Colonic mucosa (tissue), 4 donors: Measurements from ENCODE around the gene ELF3. TPM values are rescaled to one million over a fixed set of nuclear protein-coding genes. Genes with fewer than 3 reads are reported as not detected.
A peak's percentile ranks its signal among the peaks of the same experiment; 100 is the strongest.

Experiments used
- DNase-seq: peaks from one replicate; pipeline ENCODE4 v3.0.0-alpha.2; 2020
- H3K27ac ChIP-seq: fragments of 200-600 bp; one replicate; pipeline ENCODE4 v1.8.0; 2021
- H3K27me3 ChIP-seq: fragments of 200-600 bp; one replicate; pipeline ENCODE4 v1.8.0; 2021
- H3K36me3 ChIP-seq: fragments of 200-600 bp; one replicate; pipeline ENCODE4 v1.8.0; 2021
- H3K4me1 ChIP-seq: fragments of 200-600 bp; one replicate; pipeline ENCODE4 v1.8.0; 2021; ENCODE audit warnings: mild to moderate bottlenecking
- H3K4me3 ChIP-seq: fragments of 200-600 bp; one replicate; pipeline ENCODE4 v1.8.0; 2021
- H3K9ac ChIP-seq, 2 donors: one replicate each; pipeline ENCODE4 v1.7.0; 2013; ENCODE audit warnings: control low read depth in 2 of 2, low read depth in 2 of 2, low read length in 2 of 2
- H3K9me3 ChIP-seq: fragments of 200-600 bp; one replicate; pipeline ENCODE4 v1.8.0; 2021
- intact Hi-C: fragments of 100-400 bp; cut with DNase I; formaldehyde crosslinking; loops from one replicate; pipeline ENCODE4 v1.14.1; 2022
- total RNA-seq, 2 donors: library from RNA; stranded (reverse); fragmentation: NEBNext Ultra II Directional in 1 of 2; extraction: Animal tissue kit (Norgen Biotek cat#: 25700) in 1 of 2; gene quantifications; one replicate each; pipeline ENCODE4 v1.2.1, GENCODE V29; 2021
- TF ChIP-seq, protein P1 (sequence below): fragments of 200-600 bp; IDR thresholded peaks from one replicate; pipeline ENCODE4 v1.8.0; 2022; ENCODE audit warnings: antibody characterized with exemption, mild to moderate bottlenecking
- donor health status: healthy.
- donor health status: DM: no; HTN: no; CAD: no.
- donor health status: DM: no; HTN: no; CAD: no.

The ELF3 gene
- total RNA-seq, 2 donors from 2014 or later = 749 to 1,162 TPM

DNA sequence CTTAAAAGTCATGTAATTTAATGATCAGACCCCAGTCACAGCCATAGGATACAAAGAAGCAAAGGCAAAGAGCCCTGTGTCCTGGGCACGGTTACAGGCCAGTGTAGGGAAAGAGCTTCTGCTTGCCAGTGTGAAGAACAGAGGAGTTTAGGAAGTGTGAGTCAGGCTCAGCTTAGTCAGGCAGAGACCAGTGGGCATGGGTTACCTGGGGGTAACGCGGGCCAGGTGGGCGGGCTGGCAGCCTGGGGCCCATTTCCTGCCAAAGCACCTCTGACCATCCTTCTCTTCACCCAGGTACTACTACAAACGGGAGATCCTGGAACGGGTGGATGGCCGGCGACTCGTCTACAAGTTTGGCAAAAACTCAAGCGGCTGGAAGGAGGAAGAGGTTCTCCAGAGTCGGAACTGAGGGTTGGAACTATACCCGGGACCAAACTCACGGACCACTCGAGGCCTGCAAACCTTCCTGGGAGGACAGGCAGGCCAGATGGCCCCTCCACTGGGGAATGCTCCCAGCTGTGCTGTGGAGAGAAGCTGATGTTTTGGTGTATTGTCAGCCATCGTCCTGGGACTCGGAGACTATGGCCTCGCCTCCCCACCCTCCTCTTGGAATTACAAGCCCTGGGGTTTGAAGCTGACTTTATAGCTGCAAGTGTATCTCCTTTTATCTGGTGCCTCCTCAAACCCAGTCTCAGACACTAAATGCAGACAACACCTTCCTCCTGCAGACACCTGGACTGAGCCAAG is 4.7 kb downstream of the ELF3 start:
- DNase-seq = peak; percentile 44
- TF ChIP-seq, protein P1, sequence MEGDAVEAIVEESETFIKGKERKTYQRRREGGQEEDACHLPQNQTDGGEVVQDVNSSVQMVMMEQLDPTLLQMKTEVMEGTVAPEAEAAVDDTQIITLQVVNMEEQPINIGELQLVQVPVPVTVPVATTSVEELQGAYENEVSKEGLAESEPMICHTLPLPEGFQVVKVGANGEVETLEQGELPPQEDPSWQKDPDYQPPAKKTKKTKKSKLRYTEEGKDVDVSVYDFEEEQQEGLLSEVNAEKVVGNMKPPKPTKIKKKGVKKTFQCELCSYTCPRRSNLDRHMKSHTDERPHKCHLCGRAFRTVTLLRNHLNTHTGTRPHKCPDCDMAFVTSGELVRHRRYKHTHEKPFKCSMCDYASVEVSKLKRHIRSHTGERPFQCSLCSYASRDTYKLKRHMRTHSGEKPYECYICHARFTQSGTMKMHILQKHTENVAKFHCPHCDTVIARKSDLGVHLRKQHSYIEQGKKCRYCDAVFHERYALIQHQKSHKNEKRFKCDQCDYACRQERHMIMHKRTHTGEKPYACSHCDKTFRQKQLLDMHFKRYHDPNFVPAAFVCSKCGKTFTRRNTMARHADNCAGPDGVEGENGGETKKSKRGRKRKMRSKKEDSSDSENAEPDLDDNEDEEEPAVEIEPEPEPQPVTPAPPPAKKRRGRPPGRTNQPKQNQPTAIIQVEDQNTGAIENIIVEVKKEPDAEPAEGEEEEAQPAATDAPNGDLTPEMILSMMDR = no peak
- Histone ChIP-seq H3K27me3 (no peaks in the 10 kb centered on the region), H3K4me3 (peak overlapping the region; percentile 65), H3K9ac (peak overlapping the region; percentile 80 to 98), H3K36me3 (peaks cover 9% of the 10 kb centered on the region), H3K9me3 (no peaks in the 10 kb centered on the region), H3K4me1 (no peaks in the 10 kb centered on the region), H3K27ac (peak overlapping the region; percentile 93)
- intact Hi-C loops = loop anchor here (5.0 kb wide), 1 partner anchor 92 kb away; no protein-coding TSS in a partner anchor

DNA sequence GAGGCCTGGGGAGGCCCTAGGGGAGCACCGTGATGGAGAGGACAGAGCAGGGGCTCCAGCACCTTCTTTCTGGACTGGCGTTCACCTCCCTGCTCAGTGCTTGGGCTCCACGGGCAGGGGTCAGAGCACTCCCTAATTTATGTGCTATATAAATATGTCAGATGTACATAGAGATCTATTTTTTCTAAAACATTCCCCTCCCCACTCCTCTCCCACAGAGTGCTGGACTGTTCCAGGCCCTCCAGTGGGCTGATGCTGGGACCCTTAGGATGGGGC is 5.2 kb downstream of the ELF3 start:
- peaks cover 9% of the 10 kb centered on the region for H3K36me3 ChIP-seq
- peak; percentile 46 for DNase-seq
- peak overlapping the region; percentile 80 to 98 for H3K9ac ChIP-seq
- H3K27me3 ChIP-seq = no peaks in the 10 kb centered on the region
- TF ChIP-seq, protein P1 = no peak
- H3K27ac ChIP-seq = peak overlapping the region; percentile 93
- intact Hi-C loops = no loop called here
- no peaks in the 10 kb centered on the region for H3K4me1 ChIP-seq
- peak overlapping the region; percentile 65 for H3K4me3 ChIP-seq
- no peaks in the 10 kb centered on the region for H3K9me3 ChIP-seq

DNA sequence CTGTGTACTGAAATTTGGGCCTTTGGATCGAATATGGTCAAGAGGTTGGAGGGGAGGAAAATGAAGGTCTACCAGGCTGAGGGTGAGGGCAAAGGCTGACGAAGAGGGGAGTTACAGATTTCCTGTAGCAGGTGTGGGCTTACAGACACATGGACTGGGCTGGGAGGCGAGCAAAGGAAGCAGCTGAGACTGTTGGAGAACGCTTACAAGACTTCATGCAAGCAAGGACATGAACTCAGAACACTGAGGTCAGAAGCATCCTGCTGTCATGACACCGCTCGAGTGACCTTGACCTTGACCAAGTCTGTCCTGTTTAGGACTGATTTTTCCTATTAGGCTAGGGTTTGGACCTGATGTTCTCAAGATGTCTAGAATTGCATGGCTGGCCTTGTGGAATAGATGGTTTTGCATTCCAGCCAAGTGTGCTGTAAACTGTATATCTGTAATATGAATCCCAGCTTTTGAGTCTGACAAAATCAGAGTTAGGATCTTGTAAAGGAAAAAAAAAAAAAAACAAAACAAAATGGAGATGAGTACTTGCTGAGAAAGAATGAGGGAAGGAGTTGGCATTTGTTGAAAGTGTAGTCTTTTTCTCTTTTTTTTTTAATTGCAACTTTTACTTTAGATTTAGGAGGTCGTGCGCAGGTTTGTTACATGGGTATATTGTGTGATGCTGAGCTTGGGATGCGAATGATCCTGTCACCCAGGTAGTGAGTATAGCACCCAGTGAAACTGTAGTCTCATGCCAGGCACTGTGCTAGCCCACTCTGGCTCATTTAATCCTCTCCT is 5.8 kb downstream of the ELF3 start:
- H3K36me3 ChIP-seq = peaks cover 9% of the 10 kb centered on the region
- no peaks in the 10 kb centered on the region for H3K4me1 ChIP-seq
- DNase-seq = peak; percentile 47
- H3K9me3 ChIP-seq = no peaks in the 10 kb centered on the region
- H3K4me3 ChIP-seq = peak overlapping the region; percentile 65
- H3K27ac ChIP-seq = peak overlapping the region; percentile 93
- TF ChIP-seq, protein P1 = no peak
- peak overlapping the region; percentile 80 to 98 for H3K9ac ChIP-seq
- H3K27me3 ChIP-seq = no peaks in the 10 kb centered on the region
- intact Hi-C loops = no loop called here

DNA sequence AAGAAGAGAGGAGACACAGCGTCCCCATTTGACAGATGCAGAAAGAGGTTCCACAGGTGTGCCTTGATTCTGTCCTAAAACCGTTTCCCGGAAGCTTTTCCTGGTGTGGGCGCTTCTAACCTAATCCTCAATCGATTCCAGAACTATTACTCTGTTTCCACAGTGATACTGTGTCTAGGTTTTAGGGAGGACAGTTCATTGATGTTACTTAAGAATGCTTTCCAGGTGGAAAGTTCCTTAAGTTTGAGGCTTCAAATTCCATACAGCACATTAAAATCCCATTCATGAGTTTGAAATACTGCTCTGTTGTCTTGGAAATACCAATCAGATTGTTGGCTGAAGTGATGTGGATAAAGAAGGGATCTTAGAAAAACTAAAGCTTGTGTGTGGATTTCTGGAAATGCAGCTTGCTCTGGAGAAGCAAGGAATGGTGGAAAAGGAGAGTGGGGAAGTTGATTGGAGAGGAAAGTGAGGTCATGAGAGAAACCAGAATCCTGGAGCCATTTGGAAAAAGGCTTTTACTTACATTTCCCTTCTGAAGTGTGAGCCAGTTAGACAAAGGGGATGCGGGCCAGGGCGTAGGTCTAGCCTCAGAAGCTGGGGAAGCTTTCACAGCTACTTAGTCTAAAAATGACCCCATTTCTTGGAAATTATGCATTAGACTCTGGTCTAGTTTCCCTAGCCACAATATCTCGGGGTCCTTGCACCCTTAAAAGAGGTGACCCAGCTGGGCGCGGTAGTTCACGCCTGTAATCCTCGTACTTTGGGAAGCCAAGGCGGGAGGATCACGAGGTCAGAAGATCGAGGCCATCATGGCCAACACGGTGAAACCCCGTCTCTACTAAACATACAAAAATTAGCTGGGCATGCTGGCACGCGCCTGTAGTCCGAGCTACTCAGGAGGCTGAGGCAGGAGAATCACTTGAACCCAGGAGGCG is 6.7 kb downstream of the ELF3 start:
- Histone ChIP-seq H3K4me3 (no peak overlapping the region), H3K9me3 (no peaks in the 10 kb centered on the region), H3K9ac (peak overlapping the region; percentile 57 to 98), H3K27me3 (no peaks in the 10 kb centered on the region), H3K27ac (peak overlapping the region; percentile 93), H3K36me3 (peaks cover 7% of the 10 kb centered on the region), H3K4me1 (no peaks in the 10 kb centered on the region)
- peak; percentile 76 for DNase-seq
- intact Hi-C loops = no loop called here
- TF ChIP-seq, protein P1 = no peak
